ENCODE measurements around the gene CAMTA1.

Gene CAMTA1

GRCh38 chr1:7040969-7041695, 255.9 kb downstream of the CAMTA1 start:
- no peak for DNase-seq (ENCODE audit: low spot score)

- peak; percentile 64 for DNase-seq (ENCODE audit: low spot score)
Measured at GRCh38 chr1:7042322-7043190, 257.3 kb downstream of the CAMTA1 start.

GRCh38 chr1:7043191-7043549, 257.9 kb downstream of the CAMTA1 start:
- DNase-seq (ENCODE audit: low spot score): no peak

DNA sequence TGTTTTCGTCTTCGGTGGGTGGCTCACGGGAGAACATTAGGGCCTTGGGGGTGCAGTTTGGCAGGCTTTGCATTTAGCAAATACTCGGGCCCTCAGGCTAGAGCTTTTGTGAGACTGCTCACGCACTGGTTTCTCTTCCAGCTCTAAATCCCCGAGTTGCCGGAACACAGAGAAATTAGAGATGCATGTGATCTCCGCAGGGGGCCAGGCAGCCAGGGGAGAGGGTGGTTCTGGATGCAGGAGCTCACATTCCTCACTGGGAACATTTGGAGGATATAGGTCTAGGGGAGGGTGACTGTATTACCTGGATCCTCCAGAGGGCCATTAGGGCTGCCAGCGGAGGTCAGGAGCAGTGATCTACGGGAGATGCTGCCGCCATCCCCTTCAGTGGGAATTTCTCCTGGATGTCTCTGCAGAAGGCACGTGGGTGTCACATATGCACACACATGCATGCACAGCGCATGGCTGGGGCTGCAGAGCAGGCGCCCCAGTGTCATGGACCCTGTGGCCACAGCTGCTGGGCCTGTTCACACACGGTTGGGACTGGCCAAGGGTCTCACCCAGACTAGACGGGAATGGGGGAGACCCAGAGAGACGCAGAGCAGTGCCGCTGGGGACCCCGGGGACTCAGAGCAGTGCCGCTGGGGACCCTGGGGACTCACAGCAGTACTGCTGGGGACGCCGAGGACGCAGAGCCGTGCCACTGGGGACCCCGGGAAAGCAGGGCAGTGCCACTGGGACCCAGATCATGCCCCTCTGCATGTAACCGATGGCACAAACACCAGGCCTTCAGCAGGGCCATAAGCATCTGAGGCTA, 258.7 kb downstream of the CAMTA1 start:
- no peak for DNase-seq (ENCODE audit: low spot score)

GRCh38 chr1:7045897-7046296, 260.6 kb downstream of the CAMTA1 start:
- DNase-seq (ENCODE audit: low spot score): no peak

GRCh38 chr1:7046314-7046713, 261.1 kb downstream of the CAMTA1 start:
- peak; percentile 51 for DNase-seq (ENCODE audit: low spot score)

DNA sequence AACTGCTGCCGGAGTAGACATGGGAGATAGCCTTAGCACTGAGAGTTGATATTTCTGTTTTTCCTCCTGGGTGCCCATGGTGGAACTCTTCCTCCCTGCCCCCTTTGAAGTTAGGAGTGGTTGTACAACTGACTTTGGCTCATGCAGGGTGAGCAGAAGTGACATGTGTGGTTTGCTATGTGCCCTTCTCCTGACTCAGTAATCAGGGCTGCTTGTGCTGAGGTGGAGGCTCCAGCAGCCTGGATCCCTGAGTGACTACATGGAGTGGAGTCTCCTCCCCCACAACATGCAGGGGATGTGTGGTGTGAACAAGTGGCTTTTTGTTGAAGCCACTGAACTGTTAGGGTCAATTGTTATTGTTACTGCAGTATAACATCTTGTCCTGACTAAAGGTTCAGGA, 261.6 kb downstream of the CAMTA1 start:
- DNase-seq (ENCODE audit: low spot score): no peak

- no peak for DNase-seq (ENCODE audit: low spot score)
Measured at GRCh38 chr1:7047866-7048265, 262.6 kb downstream of the CAMTA1 start.

GRCh38 chr1:7048395-7048794, 263.1 kb downstream of the CAMTA1 start:
- DNase-seq (ENCODE audit: low spot score): no peak

GRCh38 chr1:7049913-7050625, 264.8 kb downstream of the CAMTA1 start:
- DNase-seq (ENCODE audit: low spot score): no peak

DNA sequence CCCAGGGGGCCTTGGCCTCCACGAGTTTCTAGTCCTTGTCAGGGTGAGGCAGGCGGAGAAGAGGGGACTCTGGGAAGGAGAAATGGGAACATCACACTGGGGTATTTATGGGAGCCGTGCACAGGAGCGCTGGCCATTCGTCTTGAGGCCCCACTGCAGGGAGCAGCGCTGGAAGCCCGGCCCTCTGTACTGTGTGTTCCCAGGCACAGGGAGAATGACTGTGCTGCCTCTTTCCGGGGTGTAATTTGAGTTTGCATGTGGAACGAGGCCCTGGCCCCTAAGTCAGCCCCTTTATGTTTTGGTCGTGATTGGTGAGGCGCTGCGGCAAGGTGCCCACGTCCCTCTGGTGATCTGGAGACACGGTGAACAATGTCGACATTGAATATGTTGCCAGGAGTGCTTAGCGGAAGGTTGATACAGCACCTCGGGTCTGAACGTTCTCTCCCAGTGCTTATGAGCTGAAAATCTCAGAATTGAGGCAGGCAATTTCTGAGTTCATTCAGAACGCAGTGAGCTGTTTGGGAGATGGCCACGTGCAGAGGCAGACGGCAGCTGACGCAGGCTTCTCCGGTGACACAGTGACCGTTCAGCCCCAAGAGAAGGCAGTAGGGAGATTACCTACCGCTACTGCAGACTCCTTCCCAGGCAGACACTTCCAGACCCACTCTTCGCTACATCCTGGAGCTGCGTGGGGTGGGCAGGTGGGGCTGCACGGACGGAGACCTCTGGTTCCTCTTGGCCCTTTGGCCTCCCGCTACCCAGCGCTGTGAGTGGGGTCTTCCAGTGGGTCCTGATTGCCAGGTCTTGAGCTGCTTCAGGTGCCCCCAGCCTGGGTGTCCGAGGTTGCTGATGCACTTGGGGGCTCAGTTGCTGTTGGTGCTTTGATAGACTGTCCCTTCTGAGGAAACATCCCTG, 265.8 kb downstream of the CAMTA1 start:
- no peak for DNase-seq (ENCODE audit: low spot score)

- no peak for DNase-seq (ENCODE audit: low spot score)
Measured at GRCh38 chr1:7052701-7053100, 267.4 kb downstream of the CAMTA1 start.

- no peak for DNase-seq (ENCODE audit: low spot score)
Measured at GRCh38 chr1:7060745-7061144, 275.5 kb downstream of the CAMTA1 start.

GRCh38 chr1:7062346-7063061, 277.2 kb downstream of the CAMTA1 start:
- no peak for DNase-seq (ENCODE audit: low spot score)

DNA sequence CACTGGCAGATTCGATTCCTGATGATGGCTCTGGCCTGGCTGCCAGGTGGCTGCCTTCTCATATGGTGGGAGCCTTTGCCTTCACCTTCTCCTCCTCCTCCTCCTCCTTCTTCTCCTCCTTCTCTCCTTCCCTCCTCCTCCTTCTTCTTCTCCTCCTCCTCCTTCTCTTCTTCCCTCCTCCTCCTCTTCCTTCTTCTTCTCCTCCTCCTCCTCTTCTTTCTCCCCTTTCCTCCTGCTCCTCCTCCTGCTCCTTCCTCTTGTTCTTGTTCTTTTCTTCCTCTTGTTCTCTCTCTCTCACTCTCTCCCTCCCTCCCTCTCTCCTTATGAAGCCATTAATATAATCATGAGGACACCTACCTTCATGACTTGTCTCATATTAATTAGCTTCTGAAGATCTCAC, 278.7 kb downstream of the CAMTA1 start:
- DNase-seq (ENCODE audit: low spot score): no peak

DNA sequence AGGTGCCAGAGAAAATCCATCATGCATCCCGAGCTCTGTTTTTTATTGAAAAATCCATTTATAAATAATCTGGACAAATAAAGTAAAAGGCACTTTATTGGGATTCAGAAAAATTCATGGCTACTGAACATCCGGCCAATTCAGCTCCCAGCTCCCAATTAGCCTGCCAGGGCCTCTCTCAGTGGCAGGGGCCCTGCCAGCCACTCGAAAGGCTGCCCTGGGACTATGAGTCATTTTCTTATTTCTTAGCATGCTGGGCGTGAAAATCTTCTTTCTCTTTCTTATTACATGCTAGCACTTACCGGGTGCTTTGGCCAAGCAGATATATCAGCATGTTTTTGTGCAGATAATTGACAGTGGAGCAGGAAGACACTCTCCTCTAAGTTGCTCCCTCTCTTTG, 283.3 kb downstream of the CAMTA1 start:
- no peak for DNase-seq (ENCODE audit: low spot score)

DNA sequence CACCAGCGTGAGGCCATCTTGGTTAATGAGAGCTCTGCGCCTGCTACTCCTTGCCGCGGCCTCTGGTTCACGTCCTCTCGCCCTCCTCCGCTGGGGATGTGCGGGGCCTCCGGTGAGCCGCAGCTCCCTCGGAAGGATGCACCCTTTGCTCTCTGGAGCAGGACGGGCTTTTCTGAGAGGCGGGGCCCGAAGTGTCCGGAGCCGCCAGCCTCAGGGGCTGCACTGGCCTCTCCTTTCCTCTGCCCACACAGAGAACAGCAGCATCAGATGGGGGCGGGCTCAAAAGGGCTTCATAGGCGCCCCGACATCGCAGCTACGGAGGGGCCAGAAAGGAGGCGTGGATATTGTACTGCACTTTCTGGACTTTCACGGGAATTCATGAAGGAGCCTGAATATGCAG, 284.7 kb downstream of the CAMTA1 start:
- DNase-seq (ENCODE audit: low spot score): no peak

DNA sequence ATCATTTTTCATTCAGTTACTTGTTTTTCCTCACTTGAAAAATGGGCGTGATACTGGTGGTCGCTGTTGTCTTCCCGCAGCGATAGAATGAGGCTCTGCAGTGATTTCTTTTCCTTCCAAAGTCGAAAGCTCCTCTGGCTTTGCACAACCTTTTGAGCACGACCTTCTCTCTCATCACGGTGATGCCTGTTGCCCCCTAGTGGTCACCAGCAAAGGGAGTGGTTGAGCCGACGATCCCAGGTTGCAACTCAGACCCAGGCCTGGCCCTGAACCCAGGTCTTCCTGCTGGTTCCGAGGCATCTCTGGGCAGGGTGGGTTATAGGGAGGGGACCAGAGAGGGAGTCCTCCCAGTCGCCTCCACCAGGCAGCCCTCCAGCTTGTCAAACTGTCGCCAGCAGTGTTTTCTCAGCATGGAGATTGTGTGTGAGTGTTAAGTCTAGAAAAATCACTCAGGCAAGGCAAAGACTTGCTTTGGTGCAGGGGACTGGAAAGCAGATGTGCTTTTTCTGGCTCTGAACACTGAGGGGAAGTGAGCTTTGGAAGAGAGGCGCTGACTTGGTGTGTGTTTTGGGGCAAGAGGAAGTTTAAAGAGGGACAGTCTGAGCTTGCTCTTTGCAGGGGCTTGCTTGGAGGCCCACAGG, 285.3 kb downstream of the CAMTA1 start:
- peak; percentile 42 for DNase-seq (ENCODE audit: low spot score)

DNA sequence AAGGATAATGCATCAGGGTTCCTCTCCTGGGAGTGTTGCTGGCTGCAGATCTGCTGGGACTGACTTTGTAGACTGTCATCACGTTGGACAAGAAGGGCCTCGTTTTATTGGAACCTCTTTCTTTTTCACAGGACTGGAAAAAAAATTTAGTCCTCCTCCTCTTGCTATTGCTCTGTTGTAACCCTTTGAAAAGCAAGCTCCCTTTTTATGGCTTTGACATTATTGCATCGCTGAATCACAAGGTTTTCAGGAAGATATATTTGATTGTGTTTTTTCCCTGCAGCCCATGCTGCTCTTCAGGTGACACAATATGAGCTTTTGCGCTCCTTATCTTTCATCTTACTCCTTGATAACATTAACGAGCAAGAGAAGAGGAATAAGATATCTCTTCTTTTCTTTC, 290.9 kb downstream of the CAMTA1 start:
- no peak for DNase-seq (ENCODE audit: low spot score)

DNA sequence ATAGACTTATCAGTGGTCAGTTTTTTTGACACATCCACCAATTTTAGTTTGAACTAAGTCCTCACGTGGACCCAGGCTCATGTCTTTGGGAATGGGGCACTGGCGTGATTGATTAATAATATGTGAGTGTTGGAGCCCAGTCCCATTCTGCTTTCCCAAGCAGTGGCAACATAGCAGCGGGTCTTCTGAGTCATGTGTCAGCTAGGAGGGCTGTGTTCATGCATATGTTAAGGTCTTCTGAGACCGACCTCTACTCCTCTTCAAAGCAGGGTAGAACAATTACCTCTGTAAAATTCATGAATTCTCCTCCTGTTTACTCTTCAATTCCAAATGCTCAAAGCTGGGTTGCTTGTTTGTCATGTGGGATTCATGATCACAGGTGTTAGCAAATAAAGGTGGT, 291.3 kb downstream of the CAMTA1 start:
- DNase-seq (ENCODE audit: low spot score): no peak

Measured in COLO829 (cell line).